CD4-positive, alpha-beta T cell treated with Interleukin-15 for 4 hours (primary cell): ENCODE results near the gene INO80B.
A peak's percentile ranks its signal among the peaks of the same experiment; 100 is the strongest.
"Not testable (repeated sequence)": the region's sequence is repeated elsewhere in the genome, so short reads cannot be mapped to it uniquely, and the experiment has no call there.

Experiments used
- DNase-seq: peaks from one replicate; pipeline ENCODE4 v3.0.0-alpha.2; 2020; ENCODE audit warnings: low spot score

Gene INO80B

GRCh38 chr2:74426181-74426758 is 28.6 kb upstream of the INO80B start:
- no peak for DNase-seq

GRCh38 chr2:74427551-74427950 is 27.3 kb upstream of the INO80B start:
- DNase-seq = no peak

GRCh38 chr2:74428675-74429074 is 26.2 kb upstream of the INO80B start:
- no peak for DNase-seq

GRCh38 chr2:74429487-74430451 is 25.1 kb upstream of the INO80B start:
- no peak for DNase-seq

- DNase-seq = no peak
These were observed 24.4 kb upstream of the INO80B start for GRCh38 chr2:74430502-74430901.

GRCh38 chr2:74436111-74436805 is 18.6 kb upstream of the INO80B start:
- DNase-seq = no peak

GRCh38 chr2:74436848-74437695 is 17.8 kb upstream of the INO80B start:
- no peak for DNase-seq

GRCh38 chr2:74438248-74438647 is 16.6 kb upstream of the INO80B start:
- DNase-seq = no peak

- DNase-seq = no peak
These were observed 15.5 kb upstream of the INO80B start for GRCh38 chr2:74439373-74439772.

- no peak for DNase-seq
These were observed 15.0 kb upstream of the INO80B start for GRCh38 chr2:74439803-74440377.

GRCh38 chr2:74440378-74441169 is 14.3 kb upstream of the INO80B start:
- DNase-seq = peak; percentile 16

GRCh38 chr2:74441170-74441689 is 13.7 kb upstream of the INO80B start:
- DNase-seq = no peak

GRCh38 chr2:74441690-74442482 is 13.0 kb upstream of the INO80B start, which contains the start of gene RTKN:
Gene RTKN, minus strand, starts transcription at chr2:74441937. Its CDS starts 121 bp downstream, at chr2:74441816.
- DNase-seq = peak; percentile 14

- DNase-seq = not testable (repeated sequence)
These were observed 12.2 kb upstream of the INO80B start for GRCh38 chr2:74442483-74443297.

GRCh38 chr2:74444498-74445318 is 10.2 kb upstream of the INO80B start:
- DNase-seq = no peak

- no peak for DNase-seq
These were observed 7.5 kb upstream of the INO80B start for GRCh38 chr2:74447230-74447999.

- DNase-seq = no peak
These were observed 6.1 kb upstream of the INO80B start for GRCh38 chr2:74448771-74449170.
